DOHH2 (cell line): ENCODE data around the gene OTOP3.

Experiments used
- EZH2phosphoT487 ChIP-seq: fragments of 200-600 bp; sonication (generic); IDR thresholded peaks from 2 replicates; pipeline ENCODE4 v1.6.1; 2017; ENCODE audit warnings: borderline replicate concordance, mild to moderate bottlenecking, antibody characterized with exemption, low read length, moderate library complexity, mixed read lengths
- TF ChIP-seq, protein P1 (sequence below): fragments of 200-600 bp; sonication (generic); IDR thresholded peaks from one replicate; pipeline ENCODE4 v1.5.1; 2014; ENCODE audit warnings: antibody characterized with exemption, mild to moderate bottlenecking, low read depth, low read length; ENCODE audit not compliant: poor library complexity, severe bottlenecking

DNA sequence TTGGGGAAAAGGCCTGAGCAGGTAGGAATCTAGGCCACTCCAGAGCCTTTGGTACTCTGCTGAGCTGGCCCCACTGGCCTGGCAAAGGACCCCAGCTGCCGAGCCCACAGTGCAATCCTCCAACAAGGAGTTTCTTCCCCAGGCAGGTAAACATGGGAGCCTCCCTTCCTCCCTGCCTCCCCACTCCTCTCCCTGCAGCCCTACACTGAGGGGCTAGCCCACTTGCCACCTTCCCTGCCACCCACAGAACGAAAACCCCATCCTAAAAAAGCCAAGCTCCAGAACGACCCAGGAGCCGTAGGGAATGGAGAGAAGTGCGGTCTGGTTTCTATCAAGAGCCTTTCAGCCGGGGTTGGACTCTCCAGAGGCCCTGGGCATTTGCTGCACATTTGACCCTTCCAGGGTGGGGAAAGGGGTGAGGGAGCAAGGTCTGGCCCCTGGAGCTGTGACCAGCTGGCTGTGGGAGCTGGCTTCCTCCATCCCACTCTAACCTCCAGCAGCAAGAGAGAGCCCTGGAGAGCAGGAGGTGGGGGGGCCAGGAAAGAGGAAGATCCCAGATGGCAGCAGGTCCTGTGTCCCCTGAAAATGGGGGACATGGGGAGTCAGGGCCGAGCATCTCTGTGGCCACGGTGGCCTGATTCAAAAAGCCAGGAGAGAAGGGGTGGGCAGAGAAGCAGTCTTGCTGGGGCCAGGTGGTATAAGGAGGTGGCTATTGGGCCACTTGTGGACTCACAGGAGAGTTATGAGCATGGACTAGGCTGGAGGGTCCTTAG, 35.6 kb downstream of the OTOP3 start:
- TF ChIP-seq, protein P1, sequence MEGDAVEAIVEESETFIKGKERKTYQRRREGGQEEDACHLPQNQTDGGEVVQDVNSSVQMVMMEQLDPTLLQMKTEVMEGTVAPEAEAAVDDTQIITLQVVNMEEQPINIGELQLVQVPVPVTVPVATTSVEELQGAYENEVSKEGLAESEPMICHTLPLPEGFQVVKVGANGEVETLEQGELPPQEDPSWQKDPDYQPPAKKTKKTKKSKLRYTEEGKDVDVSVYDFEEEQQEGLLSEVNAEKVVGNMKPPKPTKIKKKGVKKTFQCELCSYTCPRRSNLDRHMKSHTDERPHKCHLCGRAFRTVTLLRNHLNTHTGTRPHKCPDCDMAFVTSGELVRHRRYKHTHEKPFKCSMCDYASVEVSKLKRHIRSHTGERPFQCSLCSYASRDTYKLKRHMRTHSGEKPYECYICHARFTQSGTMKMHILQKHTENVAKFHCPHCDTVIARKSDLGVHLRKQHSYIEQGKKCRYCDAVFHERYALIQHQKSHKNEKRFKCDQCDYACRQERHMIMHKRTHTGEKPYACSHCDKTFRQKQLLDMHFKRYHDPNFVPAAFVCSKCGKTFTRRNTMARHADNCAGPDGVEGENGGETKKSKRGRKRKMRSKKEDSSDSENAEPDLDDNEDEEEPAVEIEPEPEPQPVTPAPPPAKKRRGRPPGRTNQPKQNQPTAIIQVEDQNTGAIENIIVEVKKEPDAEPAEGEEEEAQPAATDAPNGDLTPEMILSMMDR = no peak
- no peak for TF ChIP-seq EZH2phosphoT487
